HepG2 (cell line): ENCODE measurements around the gene EPM2A. TPM values are rescaled to one million over a fixed set of nuclear protein-coding genes. Genes with fewer than 3 reads are reported as not detected.
A peak's percentile ranks its signal among the peaks of the same experiment; 100 is the strongest.

Source experiments
- ATAC-seq: fragments of 200-7000 bp; cut with Tn5 transposase; 3 replicates; pipeline ENCODE4 v1.9.1; 2020; ENCODE audit warnings: mild to moderate bottlenecking, moderate library complexity
- BruUV-seq: library from RNA; stranded (reverse); fragments of 400-500 nt; replicated peaks from 2 replicates; lab custom pipeline; 2021; lab: Mats Ljungman, UMichigan
- CTCF ChIA-PET: fragments of 300-600 bp; formaldehyde crosslinking; extraction: SDS; loops from one replicate; lab custom pipeline; 2021; ENCODE audit warnings: low total read pairs, inconsistent platforms, low intra/inter-chr PET ratio; lab: Yijun Ruan, JAX
- POLR2A ChIA-PET: fragments of 350-600 bp; sonication (Branson Sonifier 250); formaldehyde crosslinking; loops from one replicate; lab custom pipeline; 2020; ENCODE audit warnings: antibody characterized with exemption, inconsistent platforms; lab: Yijun Ruan, JAX
- DNase-seq: peaks from one replicate; pipeline ENCODE4 v3.0.0-alpha.2; 2015; ENCODE audit warnings: low spot score
- FAIRE-seq: peaks from 3 replicates; lab custom pipeline; 2011; peaks lifted over from hg19 to GRCh38; lab: Jason Lieb, UNC
- H2AFZ ChIP-seq: one replicate; pipeline ENCODE4 v1.6.1; 2011; ENCODE audit warnings: low read length, inconsistent platforms
- H3K27ac ChIP-seq: fragments of 300-600 bp; 3 replicates; pipeline ENCODE4 v1.8.0; 2011; ENCODE audit warnings: mixed run types, mild to moderate bottlenecking, mixed read lengths, low read length, inconsistent platforms; ENCODE audit not compliant: insufficient read depth; ENCODE audit errors: extremely low read length
- H3K27me3 ChIP-seq, 2 experiments: fragments of 200-600 bp in 1 of 2; 2 replicates in 1 of 2; 3 replicates in 1 of 2; pipeline versions ENCODE4 v1.6.0 to v1.8.0; 2011; ENCODE audit warnings: low read length in 2 of 2, mild to moderate bottlenecking in 2 of 2, moderate library complexity in 2 of 2, inconsistent platforms in 1 of 2; ENCODE audit not compliant: insufficient read depth in 2 of 2, control insufficient read depth in 1 of 2
- H3K36me3 ChIP-seq, 2 experiments: fragments of 200-600 bp in 1 of 2; replicated peaks in 1 of 2; 2 replicates in 1 of 2; 3 replicates in 1 of 2; pipeline versions ENCODE4 v1.5.1 to v1.8.0; 2011; ENCODE audit warnings: low read length in 2 of 2, inconsistent platforms in 1 of 2; ENCODE audit not compliant: insufficient read depth in 2 of 2, control insufficient read depth in 1 of 2
- H3K4me1 ChIP-seq: 2 replicates; pipeline ENCODE4 v1.5.1; 2012; ENCODE audit warnings: low read length, inconsistent platforms; ENCODE audit not compliant: insufficient read depth
- H3K4me2 ChIP-seq: 2 replicates; pipeline ENCODE4 v1.6.0; 2011; ENCODE audit warnings: low read depth, low read length, inconsistent platforms
- H3K4me3 ChIP-seq, 3 experiments: fragments of 200-600 bp in 1 of 3; sonication (generic), shearing (Covaris generic) in 1 of 3; replicated peaks in 1 of 3; 2 replicates each; pipeline ENCODE4 v1.5.1; 2011 to 2016; ENCODE audit warnings: low read length in 3 of 3, inconsistent platforms in 2 of 3, low read depth in 2 of 3, mild to moderate bottlenecking in 2 of 3, control low read depth in 1 of 3, mixed read lengths in 1 of 3; ENCODE audit not compliant: insufficient read depth in 1 of 3
- H3K79me2 ChIP-seq: one replicate; pipeline ENCODE4 v1.6.1; 2011; ENCODE audit warnings: low read length, inconsistent platforms; ENCODE audit not compliant: insufficient read depth
- H3K9ac ChIP-seq: 2 replicates; pipeline ENCODE4 v1.6.0; 2011; ENCODE audit warnings: mild to moderate bottlenecking, low read depth, low read length, inconsistent platforms; ENCODE audit not compliant: insufficient read depth
- H3K9me3 ChIP-seq: 2 replicates; pipeline ENCODE4 v1.5.1; 2012; ENCODE audit warnings: mild to moderate bottlenecking, low read length
- H4K20me1 ChIP-seq: 2 replicates; pipeline ENCODE4 v1.6.0; 2011; ENCODE audit warnings: inconsistent platforms, mild to moderate bottlenecking, low read length, moderate library complexity; ENCODE audit not compliant: insufficient read depth
- CHD4 ChIP-seq: fragments of 200-600 bp; sonication (generic); IDR thresholded peaks from 2 replicates; pipeline ENCODE4 v1.7.0; 2017; ENCODE audit warnings: mild to moderate bottlenecking, low read length, borderline replicate concordance
- SMYD3 ChIP-seq: sonication (generic); formaldehyde crosslinking; IDR thresholded peaks from 2 replicates; pipeline ENCODE4 v1.8.1; 2023; ENCODE audit warnings: mild to moderate bottlenecking, missing genetic modification reagents
- SOX5 ChIP-seq: IDR thresholded peaks from 2 replicates; pipeline ENCODE4 v1.6.1; 2016; ENCODE audit warnings: borderline replicate concordance
- TARDBP ChIP-seq: sonication (generic); formaldehyde crosslinking; IDR thresholded peaks from 2 replicates; pipeline ENCODE4 v1.8.0; 2022; ENCODE audit warnings: mild to moderate bottlenecking, missing genetic modification reagents
- XRCC5 ChIP-seq: fragments of 200-400 bp; formaldehyde crosslinking; optimal IDR thresholded peaks from 2 replicates; pipeline ENCODE3; 2017; ENCODE audit warnings: mild to moderate bottlenecking, low read length
- ZNF136 ChIP-seq: sonication (generic); formaldehyde crosslinking; IDR thresholded peaks from 2 replicates; pipeline ENCODE4 v1.8.1; 2022; ENCODE audit warnings: low read depth, mild to moderate bottlenecking, moderate library complexity, missing genetic modification reagents
- ZNF253 ChIP-seq: sonication (generic); formaldehyde crosslinking; IDR thresholded peaks from 2 replicates; pipeline ENCODE4 v1.8.0; 2022; ENCODE audit warnings: mild to moderate bottlenecking, missing genetic modification reagents, borderline replicate concordance
- ZNF510 ChIP-seq: sonication (generic); formaldehyde crosslinking; IDR thresholded peaks from 2 replicates; pipeline ENCODE4 v1.4.0; 2020; ENCODE audit warnings: low read depth, mild to moderate bottlenecking, missing genetic modification reagents
- ZNF770 ChIP-seq: sonication (generic); formaldehyde crosslinking; IDR thresholded peaks from 2 replicates; pipeline ENCODE4 v1.5.0; 2020; ENCODE audit warnings: mild to moderate bottlenecking, missing genetic modification reagents
- ZZZ3 ChIP-seq: sonication (generic); formaldehyde crosslinking; IDR thresholded peaks from 2 replicates; pipeline ENCODE4 v1.4.0; 2020; ENCODE audit warnings: missing genetic modification reagents, mild to moderate bottlenecking, borderline replicate concordance
- WGBS: methylation state at CpG from one replicate; pipeline ENCODE4 v1.1.6; 2017; ENCODE audit warnings: low lambda C conversion rate; 5-methylcytosine and 5-hydroxymethylcytosine counted together
- in situ Hi-C: cut with HindIII; loops from 2 replicates; pipeline ENCODE4 v1.10.0; 2017; ENCODE audit warnings: low pct_unique_long_range_greater_than_20kb; ENCODE audit not compliant: extremely low pct_ligation_motif_present
- intact Hi-C: fragments of 100-400 bp; cut with micrococcal nuclease; formaldehyde crosslinking; loops from one replicate; pipeline ENCODE4 v1.10.0; 2022; ENCODE audit not compliant: unreplicated experiment
- polyA plus RNA-seq, 8 experiments: library from polyadenylated mRNA; depleted of rRNA in 3 of 8; stranded (reverse) in 7 of 8; unstranded in 1 of 8; fragments of >200 nt; fragmentation: Illumina TruSeq in 4 of 8; extraction: Trizol in 4 of 8; gene quantifications; 2 replicates each; pipeline versions ENCODE4 v1.2.1 to v1.2.3, GENCODE V29; 2011 to 2016; ENCODE audit warnings: low read depth in 4 of 8, missing spikeins in 1 of 8, mixed read lengths in 1 of 8; ENCODE audit not compliant: insufficient read depth in 1 of 8
- total RNA-seq, 5 experiments: library from RNA; depleted of rRNA; stranded (reverse); fragments of >200 nt; fragmentation: Illumina TruSeq; extraction: Trizol; gene quantifications; 2 replicates each; pipeline ENCODE4 v1.2.3, GENCODE V29; 2016; ENCODE audit warnings: low read depth in 1 of 5
- TF ChIP-seq, protein P1 (sequence below): sonication (generic); formaldehyde crosslinking; IDR thresholded peaks from 2 replicates; pipeline ENCODE4 v1.5.1; 2020; ENCODE audit warnings: mild to moderate bottlenecking, missing genetic modification reagents, moderate library complexity
- TF ChIP-seq, protein P2 (sequence below): sonication (generic); formaldehyde crosslinking; IDR thresholded peaks from 2 replicates; pipeline ENCODE4 v1.4.0; 2020; ENCODE audit warnings: mild to moderate bottlenecking, missing genetic modification reagents
- TF ChIP-seq, protein P3 (sequence below): sonication (generic); formaldehyde crosslinking; IDR thresholded peaks from 2 replicates; pipeline ENCODE4 v1.5.0; 2020; ENCODE audit warnings: mild to moderate bottlenecking, low read depth, missing genetic modification reagents, borderline replicate concordance
- TF ChIP-seq, protein P4 (sequence below): sonication (generic); formaldehyde crosslinking; IDR thresholded peaks from 2 replicates; pipeline ENCODE4 v1.4.0; 2020; ENCODE audit warnings: missing genetic modification reagents, mild to moderate bottlenecking, borderline replicate concordance

EPM2A gene
- total and polyA plus RNA-seq, 2 of the 13 experiments (the other 11 are each of a cell fraction or from before 2014, with no cell fraction given), result 4.6 to 9.2 TPM

DNA sequence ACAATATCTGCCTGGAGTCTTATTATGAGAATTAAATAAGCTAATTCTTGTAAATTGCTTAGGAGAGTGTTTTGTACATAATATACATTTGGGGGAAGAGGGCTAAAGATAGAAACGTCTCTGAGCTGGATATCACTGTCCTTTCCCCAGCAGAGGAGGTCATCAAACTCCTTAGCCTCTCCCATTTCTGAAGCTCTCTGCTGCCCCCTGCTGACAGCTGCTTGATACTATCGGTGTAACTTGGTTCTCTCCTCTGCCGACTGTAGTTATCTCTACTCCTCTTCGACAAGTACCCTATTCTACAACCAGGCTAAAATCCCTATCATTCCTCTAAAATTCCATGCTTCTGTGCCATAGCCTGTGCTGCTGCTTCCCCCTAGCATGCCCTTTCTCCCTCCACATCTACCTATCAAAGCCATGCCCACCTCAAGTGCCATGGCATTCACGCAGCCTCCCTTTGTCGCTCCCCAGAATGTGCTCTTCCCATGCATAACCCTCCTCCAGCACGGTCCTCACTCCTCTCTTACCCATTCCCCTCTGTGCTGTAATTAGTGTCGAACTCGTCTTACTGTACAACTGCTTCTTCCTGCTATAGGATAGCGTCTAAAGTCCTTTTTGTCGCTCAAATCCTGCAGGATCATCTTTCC lies 101.2 kb downstream of the EPM2A start:
- DNase-seq, result peak; percentile 75
- H4K20me1 ChIP-seq, result no peaks in the 10 kb centered on the region
- no peaks in the 10 kb centered on the region for H3K27me3 ChIP-seq
- H2AFZ ChIP-seq, result no peak overlapping the region
- H3K79me2 ChIP-seq, result no peaks in the 10 kb centered on the region
- WGBS, result 39% methylated on average over 11 of the region's 11 CpGs
- intact Hi-C loops (loop anchor here (1.0 to 5.0 kb wide), 3 partner anchors 419 to 1049 kb away; no protein-coding TSS in a partner anchor), in situ Hi-C loops (loop anchor here (10.0 kb wide), 1 partner anchor 1049 kb away; no protein-coding TSS in a partner anchor)
- H3K27ac ChIP-seq, result no peak overlapping the region
- no peaks in the 10 kb centered on the region for H3K9me3 ChIP-seq
- peak; percentile 94 for FAIRE-seq
- H3K4me1 ChIP-seq, result no peaks in the 10 kb centered on the region
- peak; percentile 98 for ATAC-seq
- no peak overlapping the region for H3K9ac ChIP-seq
- BruUV-seq, result no TSS peak
- no peaks in the 10 kb centered on the region for H3K36me3 ChIP-seq
- ChIA-PET POLR2A (no interaction called here), CTCF (no interaction called here)
- H3K4me3 ChIP-seq, result no peak overlapping the region
- no peak overlapping the region for H3K4me2 ChIP-seq
- no peak for TF ChIP-seq SOX5 (CRISPR knock-in tag)
- TF ChIP-seq, protein P1, sequence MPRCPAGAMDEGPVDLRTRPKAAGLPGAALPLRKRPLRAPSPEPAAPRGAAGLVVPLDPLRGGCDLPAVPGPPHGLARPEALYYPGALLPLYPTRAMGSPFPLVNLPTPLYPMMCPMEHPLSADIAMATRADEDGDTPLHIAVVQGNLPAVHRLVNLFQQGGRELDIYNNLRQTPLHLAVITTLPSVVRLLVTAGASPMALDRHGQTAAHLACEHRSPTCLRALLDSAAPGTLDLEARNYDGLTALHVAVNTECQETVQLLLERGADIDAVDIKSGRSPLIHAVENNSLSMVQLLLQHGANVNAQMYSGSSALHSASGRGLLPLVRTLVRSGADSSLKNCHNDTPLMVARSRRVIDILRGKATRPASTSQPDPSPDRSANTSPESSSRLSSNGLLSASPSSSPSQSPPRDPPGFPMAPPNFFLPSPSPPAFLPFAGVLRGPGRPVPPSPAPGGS (CRISPR knock-in tag), result peak; percentile 41; the same call in 1 of the 2 replicates
- TF ChIP-seq ZNF510 (CRISPR knock-in tag), result no peak
- TF ChIP-seq, protein P2, sequence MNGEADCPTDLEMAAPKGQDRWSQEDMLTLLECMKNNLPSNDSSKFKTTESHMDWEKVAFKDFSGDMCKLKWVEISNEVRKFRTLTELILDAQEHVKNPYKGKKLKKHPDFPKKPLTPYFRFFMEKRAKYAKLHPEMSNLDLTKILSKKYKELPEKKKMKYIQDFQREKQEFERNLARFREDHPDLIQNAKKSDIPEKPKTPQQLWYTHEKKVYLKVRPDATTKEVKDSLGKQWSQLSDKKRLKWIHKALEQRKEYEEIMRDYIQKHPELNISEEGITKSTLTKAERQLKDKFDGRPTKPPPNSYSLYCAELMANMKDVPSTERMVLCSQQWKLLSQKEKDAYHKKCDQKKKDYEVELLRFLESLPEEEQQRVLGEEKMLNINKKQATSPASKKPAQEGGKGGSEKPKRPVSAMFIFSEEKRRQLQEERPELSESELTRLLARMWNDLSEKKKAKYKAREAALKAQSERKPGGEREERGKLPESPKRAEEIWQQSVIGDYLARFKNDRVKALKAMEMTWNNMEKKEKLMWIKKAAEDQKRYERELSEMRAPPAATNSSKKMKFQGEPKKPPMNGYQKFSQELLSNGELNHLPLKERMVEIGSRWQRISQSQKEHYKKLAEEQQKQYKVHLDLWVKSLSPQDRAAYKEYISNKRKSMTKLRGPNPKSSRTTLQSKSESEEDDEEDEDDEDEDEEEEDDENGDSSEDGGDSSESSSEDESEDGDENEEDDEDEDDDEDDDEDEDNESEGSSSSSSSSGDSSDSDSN (CRISPR knock-in tag), result no peak
- TF ChIP-seq ZZZ3 (CRISPR knock-in tag), result no peak
- TF ChIP-seq, protein P3, sequence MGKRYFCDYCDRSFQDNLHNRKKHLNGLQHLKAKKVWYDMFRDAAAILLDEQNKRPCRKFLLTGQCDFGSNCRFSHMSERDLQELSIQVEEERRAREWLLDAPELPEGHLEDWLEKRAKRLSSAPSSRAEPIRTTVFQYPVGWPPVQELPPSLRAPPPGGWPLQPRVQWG (CRISPR knock-in tag), result no peak
- TF ChIP-seq ZNF253, result no peak
- TF ChIP-seq, protein P4, sequence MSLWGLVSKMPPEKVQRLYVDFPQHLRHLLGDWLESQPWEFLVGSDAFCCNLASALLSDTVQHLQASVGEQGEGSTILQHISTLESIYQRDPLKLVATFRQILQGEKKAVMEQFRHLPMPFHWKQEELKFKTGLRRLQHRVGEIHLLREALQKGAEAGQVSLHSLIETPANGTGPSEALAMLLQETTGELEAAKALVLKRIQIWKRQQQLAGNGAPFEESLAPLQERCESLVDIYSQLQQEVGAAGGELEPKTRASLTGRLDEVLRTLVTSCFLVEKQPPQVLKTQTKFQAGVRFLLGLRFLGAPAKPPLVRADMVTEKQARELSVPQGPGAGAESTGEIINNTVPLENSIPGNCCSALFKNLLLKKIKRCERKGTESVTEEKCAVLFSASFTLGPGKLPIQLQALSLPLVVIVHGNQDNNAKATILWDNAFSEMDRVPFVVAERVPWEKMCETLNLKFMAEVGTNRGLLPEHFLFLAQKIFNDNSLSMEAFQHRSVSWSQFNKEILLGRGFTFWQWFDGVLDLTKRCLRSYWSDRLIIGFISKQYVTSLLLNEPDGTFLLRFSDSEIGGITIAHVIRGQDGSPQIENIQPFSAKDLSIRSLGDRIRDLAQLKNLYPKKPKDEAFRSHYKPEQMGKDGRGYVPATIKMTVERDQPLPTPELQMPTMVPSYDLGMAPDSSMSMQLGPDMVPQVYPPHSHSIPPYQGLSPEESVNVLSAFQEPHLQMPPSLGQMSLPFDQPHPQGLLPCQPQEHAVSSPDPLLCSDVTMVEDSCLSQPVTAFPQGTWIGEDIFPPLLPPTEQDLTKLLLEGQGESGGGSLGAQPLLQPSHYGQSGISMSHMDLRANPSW (CRISPR knock-in tag), result no peak
- TF ChIP-seq TARDBP (CRISPR knock-in tag), result no peak
- no peak for TF ChIP-seq ZNF770 (CRISPR knock-in tag)
- TF ChIP-seq ZNF136 (CRISPR knock-in tag), result no peak
- no peak for TF ChIP-seq CHD4
- TF ChIP-seq SMYD3 (CRISPR knock-in tag), result no peak
- peak; percentile 58 for TF ChIP-seq XRCC5
